NB4 (cell line): Measurements from ENCODE around the gene TCERG1L.

Experiments used
- DNase-seq: peaks from one replicate; pipeline ENCODE4 v3.0.0; 2010; ENCODE audit warnings: low read depth
- H3K4me3 ChIP-seq: one replicate; pipeline ENCODE4 v1.5.1; 2011; ENCODE audit warnings: mild to moderate bottlenecking, low read depth, low read length, moderate library complexity
- CTCF ChIP-seq: IDR thresholded peaks from one replicate; pipeline ENCODE4 v1.5.1; 2012; ENCODE audit warnings: low read depth, low read length
- MAX ChIP-seq: IDR thresholded peaks from 2 replicates; pipeline ENCODE4 v1.6.1; 2011; ENCODE audit warnings: low read depth, low read length
- MYC ChIP-seq: IDR thresholded peaks from 2 replicates; pipeline ENCODE4 v1.6.1; 2011; ENCODE audit warnings: low read depth, low read length
- POLR2A ChIP-seq: IDR thresholded peaks from 2 replicates; pipeline ENCODE4 v1.6.1; 2011; ENCODE audit warnings: mild to moderate bottlenecking; ENCODE audit not compliant: insufficient read length; ENCODE audit errors: extremely low read depth

TCERG1L gene

GRCh38 chr10:131144711-131145375, 166.7 kb downstream of the TCERG1L start:
- H3K4me3 ChIP-seq = no peak overlapping the region
- TF ChIP-seq POLR2A = no peak
- no peak for TF ChIP-seq MYC
- TF ChIP-seq CTCF = no peak
- TF ChIP-seq MAX = no peak
- DNase-seq = no peak

GRCh38 chr10:131144196-131144595, 167.3 kb downstream of the TCERG1L start:
- no peak for DNase-seq
- no peak for TF ChIP-seq POLR2A
- TF ChIP-seq CTCF = no peak
- no peak for TF ChIP-seq MAX
- TF ChIP-seq MYC = no peak

GRCh38 chr10:131143425-131144165, 167.9 kb downstream of the TCERG1L start:
- no peak for TF ChIP-seq CTCF
- TF ChIP-seq MYC = no peak
- TF ChIP-seq MAX = no peak
- TF ChIP-seq POLR2A = no peak
- DNase-seq = no peak
- H3K4me3 ChIP-seq = no peak overlapping the region

More at GRCh38 chr10:131144196-131144595, 167.3 kb downstream of the TCERG1L start:
- no peak overlapping the region for H3K4me3 ChIP-seq

- TF ChIP-seq POLR2A (no peak), MAX (no peak), CTCF (no peak), MYC (no peak)
- H3K4me3 ChIP-seq = no peak overlapping the region
- no peak for DNase-seq
Measured at GRCh38 chr10:131142517-131143380, 168.8 kb downstream of the TCERG1L start.

GRCh38 chr10:131141645-131142516, 169.6 kb downstream of the TCERG1L start:
- no peak overlapping the region for H3K4me3 ChIP-seq
- no peak for TF ChIP-seq POLR2A

More at GRCh38 chr10:131141645-131142516, 169.6 kb downstream of the TCERG1L start:
- DNase-seq = no peak
